Stimulated activated CD8-positive, alpha-beta memory T cell treated with anti-CD3 and anti-CD28 coated beads, Interleukin-4, amount 100 ng/mL, for 24 hours (primary cell): ENCODE results near the gene ACTR5.
"Not testable (repeated sequence)": the region's sequence is repeated elsewhere in the genome, so short reads cannot be mapped to it uniquely, and the experiment has no call there.

ENCODE experiments used
- DNase-seq: peaks from one replicate; pipeline ENCODE4 v3.0.0-alpha.2; 2020; ENCODE audit warnings: low read depth

Gene ACTR5

GRCh38 chr20:38766071-38766470 is 17.8 kb downstream of the ACTR5 start:
- DNase-seq: no peak

GRCh38 chr20:38769376-38770295 is 21.4 kb downstream of the ACTR5 start:
- no peak for DNase-seq

- no peak for DNase-seq
These were observed 22.3 kb downstream of the ACTR5 start for GRCh38 chr20:38770546-38770945.

GRCh38 chr20:38770970-38771369 is 22.7 kb downstream of the ACTR5 start:
- no peak for DNase-seq

- DNase-seq: no peak
These were observed 23.4 kb downstream of the ACTR5 start for GRCh38 chr20:38771621-38772020.

- DNase-seq: no peak
These were observed 25.9 kb downstream of the ACTR5 start for GRCh38 chr20:38774167-38774566.

GRCh38 chr20:38776363-38776762 is 28.1 kb downstream of the ACTR5 start:
- no peak for DNase-seq

- DNase-seq: no peak
These were observed 31.2 kb downstream of the ACTR5 start for GRCh38 chr20:38779247-38780097.

GRCh38 chr20:38782275-38782674 is 34.0 kb downstream of the ACTR5 start:
- no peak for DNase-seq

- no peak for DNase-seq
These were observed 39.6 kb downstream of the ACTR5 start for GRCh38 chr20:38787870-38788269.

GRCh38 chr20:38789503-38790199 is 41.4 kb downstream of the ACTR5 start:
- no peak for DNase-seq

GRCh38 chr20:38790200-38791053 is 42.2 kb downstream of the ACTR5 start:
- DNase-seq: no peak

- DNase-seq: no peak
These were observed 43.0 kb downstream of the ACTR5 start for GRCh38 chr20:38791291-38791690.

- no peak for DNase-seq
These were observed 43.7 kb downstream of the ACTR5 start for GRCh38 chr20:38791940-38792339.

GRCh38 chr20:38794057-38794456 is 45.8 kb downstream of the ACTR5 start:
- DNase-seq: not testable (repeated sequence)

- no peak for DNase-seq
These were observed 50.0 kb downstream of the ACTR5 start for GRCh38 chr20:38798266-38798665.

- DNase-seq: no peak
These were observed 50.9 kb downstream of the ACTR5 start for GRCh38 chr20:38799203-38799602.

- no peak for DNase-seq
These were observed 52.6 kb downstream of the ACTR5 start for GRCh38 chr20:38800882-38801281.

- DNase-seq: no peak
These were observed 56.0 kb downstream of the ACTR5 start for GRCh38 chr20:38804221-38804620.

- DNase-seq: peak; percentile 58
These were observed 56.6 kb downstream of the ACTR5 start for GRCh38 chr20:38804682-38805501.
